B cell (primary cell): ENCODE data around the gene RIBC2. TPM values are rescaled to one million over a fixed set of nuclear protein-coding genes. Genes with fewer than 3 reads are reported as not detected.

Experiments
- ATAC-seq: fragments of 200-7000 bp; cut with Tn5 transposase; one replicate; pipeline ENCODE4 v1.10.0; 2021; ENCODE audit warnings: low read depth, mild to moderate bottlenecking, moderate number of reproducible peaks, moderate library complexity
- CTCF ChIA-PET: fragments of 350-600 bp; sonication (Branson Sonifier 250); formaldehyde crosslinking; loops from one replicate; lab custom pipeline; 2021; ENCODE audit warnings: antibody characterized with exemption, inconsistent platforms; lab: Charles Lee
- POLR2A ChIA-PET: fragments of 350-600 bp; sonication (Branson Sonifier 250); formaldehyde crosslinking; loops from one replicate; lab custom pipeline; 2021; ENCODE audit warnings: antibody characterized with exemption; lab: Charles Lee
- DNase-seq: peaks from one replicate; pipeline ENCODE4 v3.0.0; 2013
- H2AFZ ChIP-seq: 2 replicates; pipeline ENCODE4 v1.6.1; 2012; ENCODE audit warnings: mild to moderate bottlenecking, low read depth, low read length; ENCODE audit not compliant: insufficient read depth, poor library complexity, severe bottlenecking
- H3K27ac ChIP-seq, 2 donors: 1 replicate in 1 of 2; 2 replicates in 1 of 2; pipeline ENCODE4 v1.5.1; 2012 to 2013; ENCODE audit warnings: low read length in 2 of 2, mild to moderate bottlenecking in 2 of 2, moderate library complexity in 1 of 2
- H3K27me3 ChIP-seq, 4 experiments: fragments of 200-600 bp in 1 of 4; sonication (generic) in 1 of 4; replicated peaks in 1 of 4; 1 replicate in 2 of 4; 2 replicates in 2 of 4; pipeline versions ENCODE4 v1.6.1 to v1.7.0; 2013 to 2016; ENCODE audit warnings: low read length in 3 of 4, mild to moderate bottlenecking in 2 of 4, mixed read lengths in 1 of 4, moderate library complexity in 1 of 4; ENCODE audit not compliant: insufficient read depth in 4 of 4, control insufficient read depth in 3 of 4; ENCODE audit errors: control extremely low read depth in 1 of 4
- H3K36me3 ChIP-seq, 2 experiments: replicated peaks in 1 of 2; 1 replicate in 1 of 2; 2 replicates in 1 of 2; pipeline versions ENCODE4 v1.6.1 to v1.7.1; 2013; ENCODE audit warnings: low read length in 1 of 2; ENCODE audit not compliant: insufficient read depth in 2 of 2, control insufficient read depth in 1 of 2; ENCODE audit errors: control extremely low read depth in 1 of 2, extremely low read depth in 1 of 2
- H3K4me1 ChIP-seq, 2 donors: fragments of 200-600 bp in 1 of 2; sonication (generic) in 1 of 2; 1 replicate in 1 of 2; 2 replicates in 1 of 2; pipeline versions ENCODE4 v1.5.1 to v1.6.1; 2013 to 2017; ENCODE audit warnings: low read length in 2 of 2; ENCODE audit not compliant: control insufficient read depth in 2 of 2, insufficient read depth in 2 of 2
- H3K4me2 ChIP-seq: replicated peaks from 2 replicates; pipeline ENCODE3; 2012; ENCODE audit warnings: mild to moderate bottlenecking, low read depth, low read length; ENCODE audit not compliant: poor library complexity, severe bottlenecking
- H3K4me3 ChIP-seq, 5 experiments: fragments of 200-600 bp in 1 of 5; sonication (generic) in 1 of 5; 1 replicate in 3 of 5; 2 replicates in 2 of 5; pipeline versions ENCODE4 v1.5.1 to v1.7.0; 2011 to 2016; ENCODE audit warnings: low read length in 4 of 5, mild to moderate bottlenecking in 4 of 5, low read depth in 2 of 5, control low read depth in 1 of 5, moderate library complexity in 1 of 5; ENCODE audit not compliant: insufficient read depth in 1 of 5; ENCODE audit errors: control extremely low read depth in 1 of 5, extremely low read depth in 1 of 5
- H3K79me2 ChIP-seq: fragments of 200-600 bp; sonication (generic); one replicate; pipeline ENCODE4 v1.6.0; 2016; ENCODE audit warnings: low read length; ENCODE audit not compliant: control insufficient read depth, insufficient read depth
- H3K9ac ChIP-seq: fragments of 200-600 bp; sonication (generic); 2 replicates; pipeline ENCODE4 v1.6.1; 2017; ENCODE audit warnings: mild to moderate bottlenecking, low read length, moderate library complexity
- H3K9me3 ChIP-seq, 3 donors: one replicate each; pipeline versions ENCODE4 v1.6.1 to v1.7.1; 2013; ENCODE audit warnings: low read length in 2 of 3; ENCODE audit not compliant: control insufficient read depth in 2 of 3, insufficient read depth in 1 of 3; ENCODE audit errors: control extremely low read depth in 1 of 3
- H4K20me1 ChIP-seq: 2 replicates; pipeline ENCODE4 v1.6.0; 2012; ENCODE audit warnings: mild to moderate bottlenecking, low read length; ENCODE audit not compliant: insufficient read depth, control insufficient read depth, poor library complexity, severe bottlenecking
- H3K27ac Mint-ChIP-seq: one replicate; pipeline ENCODE4 v1.8.0; 2021; ENCODE audit warnings: mixed read lengths
- H3K27me3 Mint-ChIP-seq: one replicate; pipeline ENCODE4 v1.8.0; 2021; ENCODE audit warnings: mixed read lengths
- H3K4me1 Mint-ChIP-seq: one replicate; pipeline ENCODE4 v1.8.0; 2021; ENCODE audit warnings: mixed read lengths
- H3K4me3 Mint-ChIP-seq: one replicate; pipeline ENCODE4 v1.8.0; 2021; ENCODE audit warnings: mixed read lengths
- H3K9me3 Mint-ChIP-seq: one replicate; pipeline ENCODE4 v1.8.0; 2022; ENCODE audit warnings: mixed read lengths; ENCODE audit not compliant: insufficient read depth
- EZH2 ChIP-seq: IDR thresholded peaks from 2 replicates; pipeline ENCODE4 v1.6.1; 2012; ENCODE audit warnings: borderline replicate concordance, low read depth, mild to moderate bottlenecking, moderate library complexity, low read length; ENCODE audit not compliant: insufficient read depth, poor library complexity, severe bottlenecking
- WGBS: methylation state at CpG from one replicate; pipeline ENCODE4 v1.1.5; 2013; ENCODE audit warnings: missing lambda C conversion rate; ENCODE audit not compliant: insufficient coverage; 5-methylcytosine and 5-hydroxymethylcytosine counted together
- intact Hi-C: fragments of 100-400 bp; cut with micrococcal nuclease; formaldehyde crosslinking; loops from one replicate; pipeline ENCODE4 v1.10.0; 2022
- polyA plus RNA-seq: library from polyadenylated mRNA; depleted of rRNA; stranded (reverse); fragments of >200 nt; gene quantifications from 2 replicates; pipeline ENCODE4 v1.2.3, GENCODE V29; 2012
- total RNA-seq, 2 donors: library from RNA; stranded (reverse); fragments of 120-200 nt in 1 of 2; gene quantifications; 1 replicate in 1 of 2; 2 replicates in 1 of 2; pipeline versions ENCODE4 v1.2.3 to v1.2.4, GENCODE V29; 2013 to 2022
- TF ChIP-seq, protein P1 (sequence below): fragments of 200-600 bp; IDR thresholded peaks from one replicate; pipeline ENCODE4 v1.8.0; 2022; ENCODE audit warnings: antibody characterized with exemption, mild to moderate bottlenecking

RIBC2 gene
- total and polyA plus RNA-seq, 2 donors (not counting 1 experiment from before 2014, with no cell fraction given): not detected

DNA sequence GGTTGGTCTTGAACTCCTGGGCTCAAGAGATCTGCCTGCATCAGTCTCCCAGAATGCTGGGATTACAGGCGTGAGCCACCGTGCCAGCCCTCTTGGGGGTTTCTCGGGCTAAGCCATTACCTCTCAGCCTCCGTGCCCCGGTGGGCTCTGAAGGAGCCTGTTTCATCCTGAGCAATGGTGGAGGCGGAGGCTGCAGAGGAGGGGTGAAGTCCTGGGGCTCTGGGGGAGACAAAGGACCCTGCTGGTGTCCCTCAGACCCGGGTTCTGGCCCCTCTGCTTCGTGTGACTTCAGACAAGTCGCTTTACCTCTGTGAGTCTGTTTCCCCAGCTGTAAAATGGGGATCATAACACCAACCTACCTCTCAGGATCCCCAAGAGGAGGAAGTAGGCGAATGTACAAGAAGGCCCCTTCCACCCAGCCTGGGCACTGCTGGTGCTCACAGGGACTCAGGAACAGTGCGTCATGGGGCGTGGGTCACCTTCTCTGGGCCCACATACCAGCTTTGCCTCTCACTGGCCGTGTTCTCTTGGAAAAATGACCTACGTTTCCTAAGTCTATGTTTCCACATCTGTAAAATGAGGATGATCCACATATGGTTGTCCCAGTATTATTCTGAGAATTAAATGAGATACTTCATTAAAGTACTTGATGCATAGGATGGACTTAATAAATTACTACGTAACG is 36.8 kb downstream of the RIBC2 start:
- Mint-ChIP-seq H3K4me3 (no peak overlapping the region), H3K9me3 (no peaks in the 10 kb centered on the region), H3K27me3 (peaks cover 10% of the 10 kb centered on the region), H3K4me1 (no peaks in the 10 kb centered on the region), H3K27ac (no peak overlapping the region)
- intact Hi-C loops: no loop called here
- Histone ChIP-seq H3K4me1 (no peaks in the 10 kb centered on the region), H3K27ac (no peak overlapping the region), H3K9me3 (no peaks in the 10 kb centered on the region), H3K4me2 (no peak overlapping the region), H2AFZ (no peak overlapping the region), H4K20me1 (no peaks in the 10 kb centered on the region), H3K27me3 (peaks cover 0 to 5% (median 1%) of the 10 kb centered on the region in 4 experiments), H3K4me3 (no peak overlapping the region), H3K79me2 (no peaks in the 10 kb centered on the region), H3K9ac (no peak overlapping the region), H3K36me3 (no peaks in the 10 kb centered on the region)
- 91% methylated on average over 7 of the region's 16 CpGs for WGBS
- no peak for DNase-seq
- ATAC-seq: no peak
- POLR2A ChIA-PET: no interaction called here
- TF ChIP-seq, protein P1, sequence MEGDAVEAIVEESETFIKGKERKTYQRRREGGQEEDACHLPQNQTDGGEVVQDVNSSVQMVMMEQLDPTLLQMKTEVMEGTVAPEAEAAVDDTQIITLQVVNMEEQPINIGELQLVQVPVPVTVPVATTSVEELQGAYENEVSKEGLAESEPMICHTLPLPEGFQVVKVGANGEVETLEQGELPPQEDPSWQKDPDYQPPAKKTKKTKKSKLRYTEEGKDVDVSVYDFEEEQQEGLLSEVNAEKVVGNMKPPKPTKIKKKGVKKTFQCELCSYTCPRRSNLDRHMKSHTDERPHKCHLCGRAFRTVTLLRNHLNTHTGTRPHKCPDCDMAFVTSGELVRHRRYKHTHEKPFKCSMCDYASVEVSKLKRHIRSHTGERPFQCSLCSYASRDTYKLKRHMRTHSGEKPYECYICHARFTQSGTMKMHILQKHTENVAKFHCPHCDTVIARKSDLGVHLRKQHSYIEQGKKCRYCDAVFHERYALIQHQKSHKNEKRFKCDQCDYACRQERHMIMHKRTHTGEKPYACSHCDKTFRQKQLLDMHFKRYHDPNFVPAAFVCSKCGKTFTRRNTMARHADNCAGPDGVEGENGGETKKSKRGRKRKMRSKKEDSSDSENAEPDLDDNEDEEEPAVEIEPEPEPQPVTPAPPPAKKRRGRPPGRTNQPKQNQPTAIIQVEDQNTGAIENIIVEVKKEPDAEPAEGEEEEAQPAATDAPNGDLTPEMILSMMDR: no peak
- no peak for TF ChIP-seq EZH2
- CTCF ChIA-PET: no interaction called here

DNA sequence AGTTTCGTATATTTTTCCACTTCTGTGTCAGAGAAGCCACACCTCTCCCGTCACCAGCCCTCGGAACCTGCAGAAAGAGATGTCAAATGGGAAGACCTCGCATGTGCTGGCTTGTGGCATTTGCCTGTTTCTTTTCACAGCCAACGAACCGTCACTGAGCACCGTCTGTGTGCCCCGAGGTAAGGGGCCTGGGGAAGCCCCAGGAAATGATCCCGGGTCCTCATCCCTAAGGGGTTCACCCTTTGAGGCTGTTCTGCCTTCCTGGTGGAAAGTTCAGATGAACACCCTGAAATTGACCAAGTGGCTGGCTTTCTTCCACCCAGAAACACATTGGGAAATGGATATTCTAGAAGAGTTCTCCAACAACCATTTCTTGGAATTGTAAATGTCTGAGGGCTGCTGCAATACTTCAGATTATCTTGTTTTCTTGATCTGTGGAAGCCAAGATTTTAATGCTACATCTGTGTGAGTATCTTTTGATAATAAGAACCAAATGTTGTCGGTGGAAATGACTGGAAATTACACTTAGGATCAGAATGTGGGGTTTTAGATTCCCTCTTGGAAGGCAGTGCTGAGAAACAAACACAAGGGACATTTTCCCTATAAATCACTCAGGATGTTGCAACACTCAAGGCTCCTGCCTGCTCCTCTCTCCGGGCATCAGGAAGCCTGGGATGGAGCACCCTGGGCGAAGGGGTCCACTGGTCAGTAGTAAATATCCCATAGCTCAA is 37.6 kb downstream of the RIBC2 start:
- ChIA-PET CTCF (no interaction called here), POLR2A (no interaction called here)
- H3K9ac ChIP-seq: no peak overlapping the region
- Mint-ChIP-seq H3K4me1 (no peaks in the 10 kb centered on the region), H3K27ac (no peak overlapping the region), H3K27me3 (peaks cover 10% of the 10 kb centered on the region), H3K4me3 (no peak overlapping the region), H3K9me3 (no peaks in the 10 kb centered on the region)
- no peaks in the 10 kb centered on the region for H4K20me1 ChIP-seq
- DNase-seq: no peak
- H3K27me3 ChIP-seq: peaks cover 0 to 5% (median 1%) of the 10 kb centered on the region in 4 experiments
- ATAC-seq: no peak
- H3K36me3 ChIP-seq: no peaks in the 10 kb centered on the region
- WGBS: 84% methylated on average over 11 of the region's 12 CpGs
- H3K79me2 ChIP-seq: no peaks in the 10 kb centered on the region
- no peaks in the 10 kb centered on the region for H3K4me1 ChIP-seq
- H3K9me3 ChIP-seq: no peaks in the 10 kb centered on the region
- TF ChIP-seq EZH2: no peak
- TF ChIP-seq, protein P1: no peak
- intact Hi-C loops: no loop called here
- no peak overlapping the region for H3K4me2 ChIP-seq
- H2AFZ ChIP-seq: no peak overlapping the region
- H3K4me3 ChIP-seq: no peak overlapping the region
- H3K27ac ChIP-seq: no peak overlapping the region
